ENCODE measurements around the gene CACNA2D2. TPM values are rescaled to one million over a fixed set of nuclear protein-coding genes. Genes with fewer than 3 reads are reported as not detected.

CACNA2D2 gene
- total and polyA plus RNA-seq, 8 donors: 15.4 to 86.6 (median 30.2) TPM

DNA sequence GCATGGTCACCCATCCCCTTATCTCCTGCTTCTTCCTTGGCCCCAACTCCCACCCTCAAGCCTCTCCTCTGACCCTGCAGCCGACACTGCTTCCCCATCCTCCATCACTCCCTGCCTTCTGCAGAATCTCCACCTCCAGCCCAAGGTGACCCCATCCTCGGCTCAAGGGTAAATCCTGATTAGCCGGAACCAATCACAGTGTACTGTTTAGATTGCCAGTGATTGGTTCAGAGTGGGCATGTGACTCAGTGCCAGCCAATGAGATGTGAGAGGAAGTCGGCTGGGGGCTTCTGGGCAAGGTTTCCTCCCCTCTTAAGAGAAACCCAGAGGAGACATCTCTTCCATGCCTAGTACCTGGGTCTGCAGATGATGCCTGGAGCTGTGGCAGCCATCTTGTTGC is 10.3 kb downstream of the CACNA2D2 start:
- ATAC-seq (no peak), DNase-seq (no peak)
- Histone ChIP-seq H3K4me1 (peaks cover 0 to 7% of the 10 kb centered on the region in 2 donors), H3K27ac (no peak overlapping the region), H3K36me3 (no peaks in the 10 kb centered on the region), H3K4me3 (no peak overlapping the region), H3K27me3 (no peaks in the 10 kb centered on the region), H3K9me3 (no peaks in the 10 kb centered on the region)
- TF ChIP-seq, protein P1, sequence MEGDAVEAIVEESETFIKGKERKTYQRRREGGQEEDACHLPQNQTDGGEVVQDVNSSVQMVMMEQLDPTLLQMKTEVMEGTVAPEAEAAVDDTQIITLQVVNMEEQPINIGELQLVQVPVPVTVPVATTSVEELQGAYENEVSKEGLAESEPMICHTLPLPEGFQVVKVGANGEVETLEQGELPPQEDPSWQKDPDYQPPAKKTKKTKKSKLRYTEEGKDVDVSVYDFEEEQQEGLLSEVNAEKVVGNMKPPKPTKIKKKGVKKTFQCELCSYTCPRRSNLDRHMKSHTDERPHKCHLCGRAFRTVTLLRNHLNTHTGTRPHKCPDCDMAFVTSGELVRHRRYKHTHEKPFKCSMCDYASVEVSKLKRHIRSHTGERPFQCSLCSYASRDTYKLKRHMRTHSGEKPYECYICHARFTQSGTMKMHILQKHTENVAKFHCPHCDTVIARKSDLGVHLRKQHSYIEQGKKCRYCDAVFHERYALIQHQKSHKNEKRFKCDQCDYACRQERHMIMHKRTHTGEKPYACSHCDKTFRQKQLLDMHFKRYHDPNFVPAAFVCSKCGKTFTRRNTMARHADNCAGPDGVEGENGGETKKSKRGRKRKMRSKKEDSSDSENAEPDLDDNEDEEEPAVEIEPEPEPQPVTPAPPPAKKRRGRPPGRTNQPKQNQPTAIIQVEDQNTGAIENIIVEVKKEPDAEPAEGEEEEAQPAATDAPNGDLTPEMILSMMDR (IDR thresholded peaks at IDR 0.05): no peak
- intact Hi-C loops (cut with DNase I): no loop called here

DNA sequence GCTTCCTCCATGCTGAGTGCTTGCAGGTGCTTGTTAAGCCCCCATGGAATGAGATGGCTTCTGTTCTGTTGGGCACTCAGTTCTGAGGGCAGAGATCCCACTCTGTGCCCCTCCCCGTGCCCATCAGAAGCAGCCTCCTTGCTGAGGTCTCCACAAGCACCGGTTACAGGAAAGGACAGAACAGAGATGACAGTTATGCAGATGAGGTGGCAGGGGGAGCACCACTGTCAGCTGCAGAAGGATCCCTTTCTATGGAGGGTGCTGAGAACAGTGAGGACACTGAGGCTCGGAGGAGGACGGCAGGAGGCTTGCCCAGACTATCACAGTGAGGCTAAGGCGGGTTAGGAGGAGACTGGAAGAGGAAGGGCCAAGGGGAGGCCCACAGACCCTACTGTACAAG is 12.4 kb downstream of the CACNA2D2 start:
- ATAC-seq: no peak
- no peak for DNase-seq
- intact Hi-C loops (cut with DNase I): no loop called here
- no peaks in the 10 kb centered on the region for H3K36me3 ChIP-seq
- no peak overlapping the region for H3K27ac ChIP-seq
- peaks cover 0 to 7% of the 10 kb centered on the region in 2 donors for H3K4me1 ChIP-seq
- no peaks in the 10 kb centered on the region for H3K9me3 ChIP-seq
- TF ChIP-seq, protein P1 (IDR thresholded peaks at IDR 0.05): no peak
- no peaks in the 10 kb centered on the region for H3K27me3 ChIP-seq
- no peak overlapping the region for H3K4me3 ChIP-seq

DNA sequence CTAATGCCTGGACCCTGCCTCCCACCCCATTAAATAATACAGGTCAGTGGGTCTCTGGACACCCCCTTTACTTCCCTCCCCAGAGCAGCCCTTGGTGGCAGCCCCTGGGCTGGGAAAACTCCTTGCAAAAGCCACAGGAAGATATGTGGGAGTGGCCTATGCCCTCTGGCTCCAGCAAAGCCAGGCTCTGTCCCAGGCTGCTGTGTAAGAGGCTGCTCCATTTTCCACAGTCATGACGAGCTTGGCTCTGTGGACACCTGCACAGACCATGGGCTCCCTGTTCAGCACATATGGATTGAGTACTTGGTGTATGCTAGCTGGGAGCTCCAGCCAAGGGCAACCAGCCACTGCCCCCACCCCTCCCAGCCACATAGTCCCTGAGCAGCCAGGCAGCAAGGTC is 13.0 kb downstream of the CACNA2D2 start:
- H3K9me3 ChIP-seq: no peaks in the 10 kb centered on the region
- TF ChIP-seq, protein P1 (IDR thresholded peaks at IDR 0.05): no peak
- H3K4me1 ChIP-seq: peaks cover 0 to 7% of the 10 kb centered on the region in 2 donors
- intact Hi-C loops (cut with DNase I): no loop called here
- no peaks in the 10 kb centered on the region for H3K36me3 ChIP-seq
- ATAC-seq: no peak
- H3K27ac ChIP-seq: no peak overlapping the region
- no peaks in the 10 kb centered on the region for H3K27me3 ChIP-seq
- H3K4me3 ChIP-seq: no peak overlapping the region
- DNase-seq: no peak

DNA sequence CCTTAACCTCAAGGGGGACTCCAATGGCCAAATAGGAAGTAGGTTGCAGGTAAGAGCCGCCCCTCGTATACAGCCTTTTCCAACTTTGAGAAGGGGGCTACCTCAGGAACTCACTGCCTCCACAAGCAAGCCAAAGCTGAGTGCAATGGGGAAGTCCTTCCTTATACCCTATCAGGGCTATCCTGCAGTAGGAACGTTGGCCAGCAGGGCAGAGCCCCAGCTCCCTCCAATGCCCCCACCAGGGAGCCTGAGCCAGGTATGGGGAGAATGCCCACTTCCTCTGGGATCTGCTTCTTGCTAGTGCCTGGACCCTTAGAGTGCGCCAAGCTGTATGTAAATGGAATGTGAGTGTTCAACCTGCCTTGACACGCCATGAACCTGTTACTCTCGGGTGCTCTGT is 16.3 kb downstream of the CACNA2D2 start:
- no peak for DNase-seq
- intact Hi-C loops (cut with DNase I): no loop called here
- Histone ChIP-seq H3K4me3 (no peak overlapping the region), H3K36me3 (no peaks in the 10 kb centered on the region), H3K27me3 (no peaks in the 10 kb centered on the region), H3K4me1 (peaks cover 0 to 15% of the 10 kb centered on the region in 2 donors), H3K9me3 (no peaks in the 10 kb centered on the region), H3K27ac (no peak overlapping the region)
- ATAC-seq: no peak
- TF ChIP-seq, protein P1 (IDR thresholded peaks at IDR 0.05): no peak

DNA sequence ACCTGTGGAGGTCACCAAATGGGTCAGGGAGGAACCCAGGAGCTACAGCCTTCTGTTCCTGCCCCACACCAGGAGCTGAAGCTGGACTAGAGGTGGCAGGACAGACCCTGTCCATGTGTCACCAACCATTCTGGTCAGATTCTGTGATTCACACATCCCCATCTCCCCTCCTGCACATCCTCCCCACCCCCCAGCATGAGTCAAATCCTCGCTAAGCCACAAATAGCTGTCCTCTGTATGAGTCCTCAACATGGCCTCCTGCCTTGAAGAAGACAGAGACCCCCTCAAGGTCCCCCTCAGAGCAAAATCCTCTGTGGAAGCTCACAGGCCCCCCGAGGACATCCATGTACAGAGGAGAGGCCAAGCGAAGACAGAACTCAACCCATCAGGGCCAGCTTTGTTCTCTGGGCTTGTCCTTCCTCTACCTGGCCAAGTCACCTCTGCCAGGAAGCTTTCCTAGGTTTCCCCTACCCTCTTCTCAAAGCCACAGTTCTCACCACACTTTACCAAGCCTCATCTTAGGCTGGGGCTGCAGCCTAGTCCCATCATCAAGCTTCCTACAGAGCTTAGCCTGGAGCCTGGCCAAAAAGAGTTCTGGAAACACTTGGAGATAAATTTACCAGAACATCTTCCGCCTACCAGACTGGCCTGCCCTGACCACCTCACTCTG is 17.1 kb downstream of the CACNA2D2 start:
- intact Hi-C loops (cut with DNase I): no loop called here
- ATAC-seq: no peak

More for the DNA sequence above, 17.1 kb downstream of the CACNA2D2 start:
- Histone ChIP-seq H3K36me3 (no peaks in the 10 kb centered on the region), H3K27me3 (no peaks in the 10 kb centered on the region), H3K4me1 (peaks cover 0 to 16% of the 10 kb centered on the region in 2 donors), H3K9me3 (no peaks in the 10 kb centered on the region), H3K27ac (no peak overlapping the region), H3K4me3 (no peak overlapping the region)
- DNase-seq: no peak
- TF ChIP-seq, protein P1 (IDR thresholded peaks at IDR 0.05): no peak
